HepG2 (cell line): Measurements from ENCODE around the gene GPR152.

ENCODE experiments used
- CC2D1A ChIP-seq: sonication (generic); formaldehyde crosslinking; IDR thresholded peaks from 2 replicates; pipeline ENCODE4 v1.8.1; 2023; ENCODE audit warnings: mild to moderate bottlenecking, missing genetic modification reagents
- ZBTB8A ChIP-seq: sonication (generic); formaldehyde crosslinking; IDR thresholded peaks from 2 replicates; pipeline ENCODE4 v1.4.0; 2020; ENCODE audit warnings: mild to moderate bottlenecking, low read depth, missing genetic modification reagents, borderline replicate concordance
- ZZZ3 ChIP-seq: sonication (generic); formaldehyde crosslinking; IDR thresholded peaks from 2 replicates; pipeline ENCODE4 v1.4.0; 2020; ENCODE audit warnings: missing genetic modification reagents, mild to moderate bottlenecking, borderline replicate concordance
- TF ChIP-seq, protein P1 (sequence below): sonication (generic); formaldehyde crosslinking; IDR thresholded peaks from 2 replicates; pipeline ENCODE4 v1.5.0; 2020; ENCODE audit warnings: mild to moderate bottlenecking, missing genetic modification reagents, moderate library complexity

DNA sequence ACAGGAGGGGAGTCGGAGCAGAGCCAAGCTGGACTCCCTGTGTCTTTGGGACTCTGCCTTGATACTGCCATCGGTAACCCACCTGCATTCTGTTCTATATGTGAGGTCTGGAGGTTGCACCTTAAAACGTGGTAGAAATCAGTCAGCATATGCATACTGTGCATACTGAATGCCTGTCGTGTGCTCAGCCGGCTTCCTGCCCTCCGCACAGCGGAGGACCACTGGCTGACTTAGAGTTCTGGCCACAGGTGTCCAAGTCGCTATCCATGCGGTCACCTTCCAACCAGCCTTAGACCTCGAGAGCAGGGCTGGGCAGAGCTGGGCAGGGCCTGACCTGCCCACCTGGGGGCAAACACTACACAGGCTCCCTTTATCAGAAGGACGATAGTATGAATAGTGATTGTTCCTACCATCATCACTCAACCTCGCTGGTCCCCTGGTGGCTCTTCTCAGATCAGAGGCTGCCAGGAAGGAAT lies 44.8 kb downstream of the GPR152 start:
- TF ChIP-seq ZZZ3 (CRISPR knock-in tag) (no peak), CC2D1A (CRISPR knock-in tag) (no peak), ZBTB8A (CRISPR knock-in tag) (no peak)
- TF ChIP-seq, protein P1, sequence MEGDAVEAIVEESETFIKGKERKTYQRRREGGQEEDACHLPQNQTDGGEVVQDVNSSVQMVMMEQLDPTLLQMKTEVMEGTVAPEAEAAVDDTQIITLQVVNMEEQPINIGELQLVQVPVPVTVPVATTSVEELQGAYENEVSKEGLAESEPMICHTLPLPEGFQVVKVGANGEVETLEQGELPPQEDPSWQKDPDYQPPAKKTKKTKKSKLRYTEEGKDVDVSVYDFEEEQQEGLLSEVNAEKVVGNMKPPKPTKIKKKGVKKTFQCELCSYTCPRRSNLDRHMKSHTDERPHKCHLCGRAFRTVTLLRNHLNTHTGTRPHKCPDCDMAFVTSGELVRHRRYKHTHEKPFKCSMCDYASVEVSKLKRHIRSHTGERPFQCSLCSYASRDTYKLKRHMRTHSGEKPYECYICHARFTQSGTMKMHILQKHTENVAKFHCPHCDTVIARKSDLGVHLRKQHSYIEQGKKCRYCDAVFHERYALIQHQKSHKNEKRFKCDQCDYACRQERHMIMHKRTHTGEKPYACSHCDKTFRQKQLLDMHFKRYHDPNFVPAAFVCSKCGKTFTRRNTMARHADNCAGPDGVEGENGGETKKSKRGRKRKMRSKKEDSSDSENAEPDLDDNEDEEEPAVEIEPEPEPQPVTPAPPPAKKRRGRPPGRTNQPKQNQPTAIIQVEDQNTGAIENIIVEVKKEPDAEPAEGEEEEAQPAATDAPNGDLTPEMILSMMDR (CRISPR knock-in tag), result no peak
